GM12874 (cell line): ENCODE results near the gene PGA3.
"Not testable (repeated sequence)": the region's sequence is repeated elsewhere in the genome, so short reads cannot be mapped to it uniquely, and the experiment has no call there.

Experiments used
- CTCF ChIP-seq: IDR thresholded peaks from 2 replicates; pipeline ENCODE4 v1.5.1; 2011; ENCODE audit warnings: low read depth, mild to moderate bottlenecking, control low read depth, low read length, moderate library complexity; ENCODE audit not compliant: insufficient read depth

Gene PGA3

GRCh38 chr11:61202950-61203746, at the start of gene PGA3:
Gene PGA3 (plus strand): TSS chr11:61203515. CDS start chr11:61203565, 50 bp downstream.
- not testable (repeated sequence) for TF ChIP-seq CTCF

GRCh38 chr11:61153593-61154095, 49.7 kb upstream of the PGA3 start:
- no peak for TF ChIP-seq CTCF

- TF ChIP-seq CTCF = no peak
These were observed 48.8 kb upstream of the PGA3 start for GRCh38 chr11:61154528-61154927.

- no peak for TF ChIP-seq CTCF
These were observed 48.0 kb upstream of the PGA3 start for GRCh38 chr11:61155312-61155711.

- no peak for TF ChIP-seq CTCF
These were observed 47.6 kb upstream of the PGA3 start for GRCh38 chr11:61155741-61156140.

- no peak for TF ChIP-seq CTCF
These were observed 45.6 kb upstream of the PGA3 start for GRCh38 chr11:61157743-61158142.

GRCh38 chr11:61158691-61159381, 44.5 kb upstream of the PGA3 start:
- TF ChIP-seq CTCF = no peak
